ENCODE results near the gene CHN1.

CHN1 gene

DNA sequence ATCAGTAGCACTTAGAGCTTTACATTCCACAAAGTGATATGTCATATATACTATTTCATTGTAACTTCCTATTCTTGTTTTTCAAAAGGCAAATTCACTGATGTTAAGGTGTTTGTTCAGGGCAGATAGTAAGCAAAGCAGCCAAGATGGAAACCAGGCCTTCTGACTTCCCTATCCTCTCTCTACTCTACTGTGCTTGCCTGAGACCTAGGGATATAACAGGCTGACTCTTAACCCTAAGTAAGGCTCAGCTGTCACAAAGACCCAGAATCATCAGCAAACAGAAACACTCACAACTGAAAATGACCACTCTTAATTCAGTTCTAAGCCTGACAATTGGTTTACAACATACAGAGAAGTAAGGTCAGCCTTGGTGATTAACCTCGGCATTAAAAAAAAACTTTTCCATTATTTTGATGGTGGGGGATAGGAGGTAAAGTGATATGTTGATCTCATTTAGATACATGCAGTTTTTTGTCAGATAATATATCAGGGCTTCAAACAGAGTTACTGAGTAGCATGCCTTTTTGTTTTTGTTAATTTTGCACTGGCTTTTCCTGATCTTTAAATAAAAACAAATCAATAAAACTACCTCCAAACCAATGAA lies 145.5 kb downstream of the CHN1 start:
- DNase-seq: no peak

DNA sequence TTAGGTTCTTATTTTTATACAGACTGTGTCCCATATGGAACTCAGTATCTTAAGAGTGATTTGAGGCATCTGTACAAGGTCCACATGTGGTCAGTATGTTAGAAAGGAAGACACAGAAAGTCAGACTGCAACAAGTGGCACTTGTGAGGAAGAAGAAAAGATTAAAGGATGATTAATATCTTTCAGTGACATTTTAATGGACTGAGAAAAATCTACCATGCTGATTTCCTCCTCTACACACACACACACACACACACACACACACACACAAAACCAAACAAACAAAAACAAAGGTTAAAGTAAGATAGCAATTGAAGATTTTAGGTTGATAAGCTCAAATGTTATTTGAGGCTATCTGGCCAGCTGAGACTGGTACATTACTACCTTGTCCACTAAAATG lies 146.4 kb downstream of the CHN1 start:
- no peak for DNase-seq

DNA sequence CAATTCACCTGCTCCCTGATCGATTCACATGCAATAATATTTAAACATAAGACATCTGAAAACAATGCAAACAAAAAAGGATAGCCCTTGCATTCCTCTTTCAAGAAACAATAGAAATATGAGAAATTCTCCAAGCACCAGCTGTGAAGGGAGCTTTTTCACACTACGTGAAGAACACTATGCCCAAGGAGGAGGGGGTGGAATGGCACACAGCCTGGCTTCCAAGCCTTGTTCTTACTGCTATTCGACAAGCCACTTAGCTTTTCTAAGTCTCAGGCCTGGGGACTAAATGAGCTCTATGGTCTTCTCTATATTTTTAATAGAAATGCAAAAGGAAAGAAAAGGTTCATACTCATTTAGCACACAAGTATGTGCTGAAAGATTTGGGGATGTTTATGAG lies 148.7 kb downstream of the CHN1 start:
- no peak for DNase-seq

DNA sequence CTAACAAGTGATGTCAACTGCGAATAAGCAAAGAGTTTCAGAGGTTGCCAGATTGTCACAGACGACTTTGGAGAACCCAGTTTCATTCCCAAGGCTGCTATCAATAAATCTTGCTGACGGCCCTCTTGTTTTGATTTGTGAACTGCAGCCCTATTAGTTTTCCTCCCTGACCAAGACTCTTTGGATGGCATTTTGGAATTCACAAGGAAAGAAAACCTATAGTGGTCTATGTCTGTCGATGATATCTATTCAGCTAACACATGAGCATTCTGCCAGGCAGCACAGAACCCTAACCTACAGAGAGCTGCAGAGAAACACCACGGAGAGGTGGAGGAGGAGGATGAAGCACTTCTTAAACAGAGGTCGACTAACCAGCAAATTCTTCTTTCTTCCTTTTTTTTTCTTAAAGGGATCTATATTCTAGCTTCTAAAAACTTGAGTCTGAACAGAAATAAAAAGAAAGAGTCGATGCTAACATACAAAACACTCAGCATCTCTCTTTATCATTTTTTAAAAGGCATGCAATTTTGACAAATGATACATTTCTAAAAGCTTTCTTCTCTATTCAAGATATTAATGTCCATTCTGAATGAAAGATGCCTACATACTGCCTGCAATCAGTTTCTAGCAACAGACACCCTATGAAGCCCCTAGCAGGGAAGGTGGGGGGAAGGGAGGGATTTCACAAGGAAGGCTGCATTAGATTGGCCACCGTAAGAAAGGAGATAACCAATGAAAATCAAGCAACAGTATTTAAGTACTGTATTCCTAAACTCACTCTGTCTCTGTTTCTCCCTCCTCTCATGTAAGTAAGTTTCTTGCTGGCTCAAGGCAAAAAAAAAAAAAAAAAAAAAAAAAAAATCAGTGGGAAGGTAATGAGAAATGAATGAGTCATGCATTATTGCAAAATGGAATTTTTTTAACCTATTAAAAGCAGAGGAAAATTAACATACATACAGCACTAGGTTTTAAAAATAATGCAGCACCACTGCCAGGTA lies 157.9 kb downstream of the CHN1 start:
- peak; percentile 50 for DNase-seq

DNA sequence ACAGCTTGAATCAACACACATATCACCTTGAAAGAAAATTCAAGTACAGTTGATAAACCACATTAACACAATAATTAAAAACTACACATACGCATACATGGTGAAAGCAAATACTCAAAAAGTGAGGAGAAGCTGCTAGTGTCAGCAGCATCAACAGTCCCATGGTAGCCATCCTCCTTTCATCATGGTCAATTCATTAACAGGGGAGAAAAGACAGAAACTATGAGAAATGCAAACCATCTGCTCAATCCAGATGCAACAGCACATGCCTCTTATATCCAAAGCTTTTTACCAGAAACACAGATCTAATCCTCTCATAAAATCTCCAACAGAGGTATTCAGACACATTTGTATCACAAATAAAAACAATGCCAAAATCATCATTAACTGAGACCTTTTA lies 159.0 kb downstream of the CHN1 start:
- no peak for DNase-seq

DNA sequence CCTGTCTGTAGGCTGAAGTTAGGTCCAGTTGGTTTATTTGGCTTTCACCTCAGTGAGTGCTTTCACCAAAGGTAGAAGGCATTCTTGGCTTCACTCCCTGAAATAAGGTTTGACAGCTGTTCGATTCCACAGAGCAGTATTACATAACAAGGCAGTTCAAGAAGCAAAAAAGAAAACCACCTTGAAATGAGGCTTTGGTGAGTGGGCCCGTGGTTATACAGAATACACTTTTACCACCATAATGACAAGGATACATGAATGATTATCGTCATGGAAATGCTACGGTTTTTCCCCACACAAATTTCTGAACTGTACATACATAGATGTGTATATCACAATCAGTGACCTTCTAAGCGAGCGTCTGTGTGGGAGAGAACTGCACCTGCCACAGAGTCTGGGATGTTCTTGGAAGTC lies 160.9 kb downstream of the CHN1 start:
- DNase-seq: no peak

DNA sequence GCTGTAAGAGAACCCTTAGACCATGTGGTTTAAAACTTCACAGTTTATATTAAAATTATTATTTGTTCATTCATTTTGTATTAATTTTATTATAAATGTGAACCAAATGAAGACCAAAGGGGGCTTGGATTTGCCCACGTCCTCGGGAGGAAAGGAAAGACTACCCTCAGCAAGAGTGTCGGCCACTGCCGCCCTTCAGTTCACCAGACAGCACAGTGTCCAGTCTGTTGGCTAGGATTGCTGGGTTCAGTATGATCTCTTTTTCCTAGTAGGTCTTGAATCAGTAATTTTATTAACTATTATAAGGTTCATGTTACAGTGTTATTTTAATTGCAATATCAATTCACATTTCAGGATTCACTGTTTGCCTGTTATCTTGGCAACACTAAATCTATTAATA lies 162.7 kb downstream of the CHN1 start:
- DNase-seq: no peak

DNA sequence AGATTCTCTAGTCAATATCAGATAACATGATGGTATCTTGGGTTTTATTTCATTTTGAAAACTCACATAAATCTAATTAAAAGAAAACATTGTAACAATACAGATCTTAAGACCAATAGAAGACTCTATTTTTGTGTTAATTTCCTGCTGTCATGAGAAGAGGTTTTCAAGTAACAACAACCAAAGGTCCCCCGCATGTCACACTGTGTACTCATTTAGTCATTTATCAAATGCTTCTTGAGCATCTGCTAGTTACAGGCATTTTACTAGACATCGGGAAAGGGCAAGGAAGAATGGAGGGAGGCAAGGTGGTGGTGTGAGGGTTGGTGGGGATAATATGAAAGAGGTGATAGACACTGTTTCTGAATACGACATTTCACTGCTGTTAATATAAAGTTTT lies 163.2 kb downstream of the CHN1 start:
- DNase-seq: no peak

DNA sequence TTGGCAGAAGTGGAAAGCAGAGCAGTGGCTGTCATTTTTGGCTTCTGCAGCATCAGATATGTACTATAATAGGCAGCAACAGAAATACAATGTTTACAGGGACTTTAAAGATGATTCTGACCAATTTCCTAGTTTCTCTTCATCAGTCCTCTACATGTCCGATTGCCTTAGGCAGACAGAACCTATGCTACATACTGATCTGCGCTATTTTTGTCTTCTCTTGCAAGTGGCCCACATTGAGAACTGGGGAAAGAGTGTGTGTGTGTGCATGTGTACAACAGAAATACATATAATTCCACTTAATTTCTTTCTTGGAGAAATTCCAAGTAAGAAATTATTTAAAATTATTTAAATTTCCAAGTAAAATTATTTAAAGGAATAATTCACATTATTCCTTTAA lies 163.8 kb downstream of the CHN1 start:
- no peak for DNase-seq

DNA sequence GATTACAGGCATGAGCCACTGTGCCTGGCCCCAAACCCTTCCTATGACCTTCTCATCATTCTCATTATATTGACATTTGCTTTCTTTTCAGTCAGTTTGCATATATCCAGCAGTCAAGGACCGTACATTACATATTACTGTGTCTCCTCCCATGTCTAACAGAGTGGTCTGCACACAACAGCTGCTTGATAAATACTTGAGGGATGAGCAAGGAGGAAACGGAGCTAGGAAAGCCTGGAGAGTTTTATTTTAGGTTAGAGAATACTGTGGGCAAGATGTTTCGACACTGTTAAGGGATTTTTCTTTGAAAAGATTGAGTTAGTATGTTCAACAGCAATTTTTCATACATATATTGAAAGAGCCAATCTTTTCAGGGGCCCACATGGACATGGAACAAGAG lies 164.7 kb downstream of the CHN1 start:
- DNase-seq: no peak

DNA sequence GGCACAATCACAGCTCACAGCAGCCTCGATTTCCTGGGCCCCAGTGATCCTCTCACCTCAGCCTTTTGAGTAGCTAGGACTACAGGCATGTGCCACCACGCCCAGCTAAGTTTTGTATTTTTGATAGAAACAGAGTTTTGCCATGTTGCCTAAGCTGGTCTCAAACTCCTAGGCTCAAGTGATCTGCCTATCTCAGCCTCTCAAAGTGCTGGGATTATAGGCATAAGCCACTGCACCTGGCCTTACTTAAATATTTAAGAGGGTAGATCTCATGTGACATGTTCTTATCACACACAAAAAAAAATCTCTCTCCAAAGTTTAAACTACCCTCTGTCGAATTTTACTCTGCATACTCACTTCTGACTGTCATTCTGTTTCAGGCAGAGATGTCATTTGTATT lies 165.5 kb downstream of the CHN1 start:
- no peak for DNase-seq

DNA sequence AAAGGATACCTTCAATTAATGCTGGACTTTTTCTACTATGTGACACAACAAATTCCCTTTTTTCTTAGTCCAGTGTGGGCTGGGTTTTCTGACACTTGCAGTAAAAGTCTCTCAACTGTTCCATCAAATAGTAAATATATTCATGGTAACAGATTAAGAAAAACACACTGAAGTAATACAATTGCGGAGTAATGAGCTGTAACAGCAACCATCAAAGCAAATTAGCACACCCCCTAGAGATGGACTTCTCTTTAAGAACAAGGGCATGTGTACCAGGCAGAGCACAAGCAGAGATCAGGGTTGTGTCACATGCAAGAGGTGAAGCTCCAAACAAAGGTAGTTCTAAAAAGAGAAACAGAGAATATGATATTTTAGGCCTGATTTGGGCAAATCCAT lies 168.2 kb downstream of the CHN1 start:
- DNase-seq: no peak

DNA sequence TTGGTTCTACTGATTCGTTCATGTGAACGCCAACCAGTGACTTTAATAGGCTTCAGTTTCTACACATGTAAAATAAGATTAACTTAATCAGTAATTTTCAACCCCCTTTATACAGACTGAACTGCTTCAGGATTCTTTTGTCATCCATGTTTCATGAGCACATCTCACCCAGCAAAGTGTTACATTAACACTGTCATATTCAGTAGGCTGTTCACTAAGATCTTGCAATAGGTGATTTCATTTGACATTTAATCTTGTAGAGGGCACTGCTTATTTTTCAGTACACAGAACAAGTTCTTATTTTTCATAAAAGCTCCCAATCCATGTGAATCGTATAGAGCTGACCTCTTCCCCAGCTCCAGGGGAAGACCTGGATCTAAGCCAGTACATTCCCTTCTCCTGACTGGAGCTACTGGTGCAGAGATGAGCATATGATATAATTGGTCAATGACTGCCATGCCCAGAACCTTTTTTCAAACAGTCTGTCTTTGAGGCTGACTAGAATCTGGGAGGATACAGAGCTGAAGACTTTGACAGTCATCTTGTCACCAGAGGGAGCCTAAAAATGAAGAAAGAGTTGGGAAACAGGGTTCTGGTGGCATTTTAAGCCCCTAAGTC lies 168.7 kb downstream of the CHN1 start:
- peak; percentile 31 for DNase-seq

DNA sequence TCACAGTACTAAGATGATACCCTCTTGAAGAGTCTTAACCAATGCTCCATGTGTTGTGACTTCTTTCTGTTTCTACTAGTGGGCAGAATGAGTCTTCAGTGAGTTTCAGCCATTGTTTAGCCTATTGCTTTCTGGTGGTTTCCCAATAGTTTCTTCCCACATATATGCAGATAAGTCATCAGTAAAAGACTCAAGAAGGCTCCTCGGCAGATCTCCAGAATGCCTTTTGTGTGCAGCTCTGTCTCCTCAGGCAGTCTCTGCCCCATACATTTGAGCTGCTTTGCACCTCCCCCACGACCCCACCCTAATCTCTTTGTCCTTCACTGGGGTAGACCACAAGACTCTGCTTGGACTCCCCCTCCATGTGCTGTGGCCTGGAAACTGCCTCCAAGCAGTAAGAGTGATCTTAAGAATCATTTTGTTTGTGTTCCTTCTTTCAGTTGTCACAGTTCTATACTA lies 169.4 kb downstream of the CHN1 start:
- peak; percentile 90 for DNase-seq

DNA sequence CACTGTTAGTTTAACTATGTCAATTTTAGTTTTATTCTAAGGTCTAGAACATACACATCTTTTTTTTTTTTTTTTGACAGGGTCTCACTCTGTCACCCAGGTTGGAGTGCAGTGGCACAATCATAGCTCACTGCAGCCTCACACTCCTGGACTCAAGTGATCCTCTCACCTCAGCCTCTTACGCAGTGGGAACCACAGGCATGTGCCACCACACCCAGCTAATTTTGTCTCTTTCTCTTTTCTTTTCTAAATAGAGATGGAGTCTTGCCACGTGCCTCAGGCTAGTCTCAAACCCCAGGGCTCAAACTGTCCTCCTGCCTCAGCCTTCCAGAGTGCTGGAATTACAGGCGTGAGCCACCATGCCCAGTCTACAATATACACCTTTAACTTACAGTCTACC lies 171.4 kb downstream of the CHN1 start:
- DNase-seq: no peak

DNA sequence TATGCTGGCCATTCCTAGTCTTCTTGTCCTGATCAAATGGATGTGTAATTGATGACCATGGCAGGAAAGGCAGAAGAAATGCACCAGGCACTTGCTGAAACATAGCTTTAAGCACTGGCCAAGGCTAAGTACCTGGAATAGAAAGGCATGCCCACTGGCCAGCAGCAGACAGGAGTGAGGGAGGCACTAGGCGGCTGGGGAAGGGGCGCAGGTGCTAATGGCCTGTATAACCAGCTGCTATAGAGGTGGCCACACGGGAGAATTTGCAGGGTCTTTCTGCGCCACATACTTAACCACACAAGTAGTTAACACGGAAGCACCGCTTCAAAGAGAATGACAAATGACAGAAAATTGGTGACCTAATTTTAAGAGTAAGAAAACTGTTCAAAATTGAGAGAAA lies 174.6 kb downstream of the CHN1 start:
- DNase-seq: no peak

DNA sequence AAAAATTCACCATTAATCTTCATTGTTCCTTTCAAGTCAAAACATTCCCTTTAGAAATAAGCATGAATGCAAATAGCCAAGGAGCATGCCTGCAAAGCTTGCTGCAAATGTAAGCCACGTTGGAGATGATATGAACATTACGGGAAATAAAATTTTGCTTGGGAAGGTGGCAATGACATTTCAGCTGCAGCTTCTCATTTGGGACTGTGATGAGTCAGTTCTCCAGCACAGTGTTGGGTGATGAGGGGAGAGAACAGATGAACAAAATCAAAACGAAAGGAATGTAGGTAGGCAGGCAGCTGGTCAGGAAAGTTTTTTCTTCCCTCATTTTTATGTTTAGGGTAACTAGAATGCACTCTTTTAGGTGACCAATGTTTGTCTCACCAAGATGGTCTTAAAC lies 175.6 kb downstream of the CHN1 start:
- DNase-seq: no peak

DNA sequence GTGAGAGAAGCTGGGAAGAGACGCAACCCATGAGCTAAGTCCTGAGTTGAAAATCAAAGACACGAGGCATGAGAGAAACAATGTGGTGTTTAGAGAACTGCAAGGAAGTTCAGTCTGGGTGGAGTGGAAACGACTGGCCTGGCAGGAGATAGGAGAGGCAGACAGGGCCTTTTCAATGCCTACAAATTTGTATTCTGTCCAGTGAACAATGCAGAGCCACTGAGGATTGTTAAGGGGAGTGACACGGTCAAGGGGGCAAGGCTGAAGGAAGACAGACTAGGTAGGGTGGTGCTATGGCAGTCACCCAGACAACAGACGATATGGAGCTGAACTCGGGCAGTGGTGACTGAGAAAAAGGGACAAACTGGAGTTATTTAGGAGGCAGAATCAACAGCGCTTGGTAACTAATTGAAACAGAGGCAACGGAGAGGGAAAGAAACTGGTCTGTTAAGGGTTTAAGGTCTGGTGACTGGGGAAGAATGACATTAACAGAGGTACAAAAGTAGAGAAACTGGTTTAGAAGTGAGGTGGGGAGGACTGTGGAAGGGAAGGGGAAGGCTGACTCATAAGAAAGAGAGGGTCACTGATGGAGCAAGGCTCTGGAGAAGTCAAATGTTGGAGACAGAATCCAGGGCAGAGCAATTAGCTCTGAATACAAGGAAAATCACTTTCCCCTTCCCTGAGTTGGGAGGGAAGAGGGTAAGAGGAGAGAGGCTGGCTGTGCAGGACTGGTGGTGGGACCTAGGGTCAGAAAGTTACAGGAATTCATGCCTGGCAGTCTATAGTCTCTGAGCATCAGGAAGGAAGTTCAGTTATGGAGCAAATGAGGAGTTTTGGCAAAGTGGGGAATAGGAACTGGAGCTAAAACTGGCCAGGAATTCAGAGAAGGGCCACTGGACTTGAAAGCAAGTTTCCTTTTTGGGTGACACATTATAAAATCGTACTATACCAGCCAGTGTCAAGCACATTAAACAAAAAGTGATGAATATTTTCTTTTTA lies 177.5 kb downstream of the CHN1 start:
- no peak for DNase-seq

DNA sequence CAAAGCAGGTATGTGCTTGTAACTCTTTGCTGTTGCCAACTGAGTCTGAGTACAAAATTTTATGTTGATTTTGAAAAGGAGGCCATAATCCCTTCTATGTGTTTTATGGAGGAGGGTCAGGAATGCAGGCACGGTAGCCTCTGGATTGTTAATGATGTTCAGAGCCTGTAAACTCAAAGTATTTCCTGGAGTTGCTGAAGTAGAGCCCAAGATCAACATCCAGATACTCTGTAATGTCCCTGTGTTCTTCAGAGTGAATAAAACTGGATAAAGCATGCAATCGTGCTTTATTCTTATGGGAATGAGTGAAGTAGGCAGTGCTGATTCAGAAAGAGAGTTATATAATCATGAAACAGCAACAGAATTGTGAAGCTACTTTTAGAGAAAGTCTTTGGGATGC lies 179.1 kb downstream of the CHN1 start:
- no peak for DNase-seq

DNA sequence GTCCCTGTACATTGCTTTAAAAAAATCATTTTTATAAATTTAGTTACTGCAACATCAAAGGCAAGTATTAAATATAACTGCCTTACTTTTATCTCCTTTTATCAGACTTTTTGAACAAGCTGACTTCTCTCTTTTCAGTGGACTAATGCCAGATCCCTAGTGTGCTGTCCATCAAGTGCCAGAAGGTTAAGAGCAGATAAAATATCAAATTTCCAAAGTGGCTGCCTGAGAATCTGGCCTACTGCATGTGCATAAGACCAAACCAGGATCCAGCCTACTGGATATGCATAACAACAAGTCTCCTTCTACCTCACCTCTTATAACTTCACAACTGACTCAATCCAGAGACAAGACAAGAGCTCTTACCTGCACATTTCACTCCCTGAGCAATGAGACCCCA lies 181.1 kb downstream of the CHN1 start:
- DNase-seq: peak; percentile 90

DNA sequence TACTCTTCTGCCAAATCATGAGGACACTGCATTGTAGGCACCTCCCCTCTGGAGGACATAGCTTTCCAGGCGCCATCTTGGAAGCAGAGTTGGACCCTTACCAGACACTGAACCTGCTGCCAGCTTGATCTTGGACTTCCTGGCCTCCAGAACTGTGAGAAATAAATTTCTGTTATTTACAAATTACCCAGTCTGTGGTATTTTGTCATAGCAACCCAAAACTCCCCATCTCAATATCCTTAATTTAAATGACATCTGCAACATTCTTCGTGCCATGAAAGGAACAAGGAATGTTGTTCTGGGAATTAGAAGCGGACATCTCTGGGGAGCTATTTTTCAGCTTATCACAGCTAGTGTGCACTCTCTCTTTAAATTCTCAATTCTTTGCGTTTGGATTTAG lies 183.6 kb downstream of the CHN1 start:
- no peak for DNase-seq

DNA sequence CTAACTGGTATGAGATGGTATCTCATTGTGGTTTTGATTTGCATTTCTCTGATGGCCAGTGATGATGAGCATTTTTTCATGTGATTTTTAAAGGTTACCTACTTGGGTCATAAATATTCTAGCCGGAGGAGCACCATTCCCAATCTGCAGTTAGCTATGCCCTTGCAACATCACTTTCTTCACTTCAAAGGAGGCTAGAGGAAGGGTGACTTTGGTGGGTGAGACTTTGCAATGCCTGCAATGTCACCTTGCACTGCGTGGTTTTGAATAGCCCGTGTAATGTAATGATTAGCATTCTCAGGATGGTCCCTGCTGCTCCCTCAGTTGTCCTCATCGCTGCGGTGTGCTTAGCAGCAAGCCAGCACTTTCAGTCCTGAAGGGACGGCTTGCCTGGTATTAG lies 184.8 kb downstream of the CHN1 start:
- no peak for DNase-seq

DNA sequence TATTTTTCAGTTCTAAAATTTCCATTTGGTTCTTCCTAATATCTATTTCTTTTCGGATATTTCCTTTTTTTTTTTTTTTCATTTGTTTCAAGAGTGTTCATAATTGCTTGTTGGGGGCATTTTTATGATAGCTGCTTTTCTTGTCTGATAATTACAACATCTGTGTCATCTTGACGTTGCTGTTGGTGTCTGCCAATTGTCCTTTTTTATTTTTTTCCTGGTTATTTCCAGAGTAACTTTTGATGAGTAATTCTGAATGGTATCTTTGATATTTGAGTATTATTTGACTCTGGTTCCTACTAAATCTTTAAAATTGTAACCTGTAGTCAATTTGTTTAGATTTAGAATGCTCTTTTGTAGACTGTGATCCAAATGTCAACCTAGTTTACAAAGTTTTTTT lies 189.7 kb downstream of the CHN1 start:
- DNase-seq: no peak

Data from OCI-M1 (cell line).